Mesenchymal stem cell (in vitro differentiated cells and primary cell): Measurements from ENCODE around the gene FMN2.

Experiments
- DNase-seq: peaks from one replicate; pipeline ENCODE4 v3.0.0-alpha.2; 2013
- H2AFZ ChIP-seq: one replicate; pipeline ENCODE4 v1.6.1; 2013; ENCODE audit warnings: low read depth, mild to moderate bottlenecking, control low read depth, inconsistent platforms, low read length, moderate library complexity
- H2AK5ac ChIP-seq: 2 replicates; pipeline ENCODE4 v1.6.1; 2013; ENCODE audit warnings: low read length, moderate library complexity, mild to moderate bottlenecking, inconsistent platforms; ENCODE audit not compliant: severe bottlenecking
- H2BK120ac ChIP-seq: one replicate; pipeline ENCODE4 v1.6.1; 2013; ENCODE audit warnings: low read depth, mild to moderate bottlenecking, inconsistent platforms, low read length, moderate library complexity
- H2BK12ac ChIP-seq, 2 experiments: one replicate each; pipeline ENCODE4 v1.6.1; 2013; ENCODE audit warnings: inconsistent platforms in 2 of 2, low read length in 2 of 2, mild to moderate bottlenecking in 2 of 2, moderate library complexity in 2 of 2, control low read depth in 1 of 2
- H2BK15ac ChIP-seq: one replicate; pipeline ENCODE4 v1.6.1; 2013; ENCODE audit warnings: mild to moderate bottlenecking, low read depth, inconsistent platforms; ENCODE audit not compliant: poor library complexity, severe bottlenecking
- H2BK5ac ChIP-seq: 2 replicates; pipeline ENCODE4 v1.6.1; 2013; ENCODE audit warnings: low read depth, mild to moderate bottlenecking, low read length, control low read depth, inconsistent platforms; ENCODE audit not compliant: poor library complexity, severe bottlenecking
- H3K14ac ChIP-seq, 2 experiments: one replicate each; pipeline ENCODE4 v1.6.1; 2013; ENCODE audit warnings: inconsistent platforms in 2 of 2, low read length in 2 of 2, control low read depth in 1 of 2, mild to moderate bottlenecking in 1 of 2, moderate library complexity in 1 of 2
- H3K18ac ChIP-seq, 2 experiments: one replicate each; pipeline ENCODE4 v1.6.1; 2013; ENCODE audit warnings: inconsistent platforms in 2 of 2, low read length in 2 of 2, control low read depth in 1 of 2, low read depth in 1 of 2, mild to moderate bottlenecking in 1 of 2
- H3K23ac ChIP-seq, 2 experiments: one replicate each; pipeline ENCODE4 v1.6.1; 2013; ENCODE audit warnings: inconsistent platforms in 2 of 2, low read length in 2 of 2, mild to moderate bottlenecking in 2 of 2, moderate library complexity in 2 of 2, control low read depth in 1 of 2
- H3K27ac ChIP-seq: 2 replicates; pipeline ENCODE4 v1.5.1; 2013; ENCODE audit warnings: mild to moderate bottlenecking, moderate library complexity, low read length, control low read depth, inconsistent platforms; ENCODE audit not compliant: poor library complexity, severe bottlenecking
- H3K27me3 ChIP-seq, 2 experiments: 2 replicates each; pipeline versions ENCODE4 v1.6.1 to v1.7.0; 2013; ENCODE audit warnings: low read length in 2 of 2, mild to moderate bottlenecking in 2 of 2, moderate library complexity in 2 of 2, control low read depth in 1 of 2, inconsistent platforms in 1 of 2; ENCODE audit not compliant: control insufficient read depth in 1 of 2, insufficient read depth in 1 of 2
- H3K36me3 ChIP-seq, 2 experiments: 2 replicates each; pipeline versions ENCODE4 v1.6.1 to v1.7.0; 2013; ENCODE audit warnings: low read length in 2 of 2, control low read depth in 1 of 2, inconsistent platforms in 1 of 2, low read depth in 1 of 2, mild to moderate bottlenecking in 1 of 2; ENCODE audit not compliant: insufficient read depth in 2 of 2, control insufficient read depth in 1 of 2
- H3K4ac ChIP-seq, 2 experiments: one replicate each; pipeline ENCODE4 v1.6.1; 2013; ENCODE audit warnings: inconsistent platforms in 2 of 2, low read length in 2 of 2, mild to moderate bottlenecking in 2 of 2, moderate library complexity in 2 of 2, control low read depth in 1 of 2, low read depth in 1 of 2
- H3K4me1 ChIP-seq: 2 replicates; pipeline ENCODE4 v1.6.1; 2013; ENCODE audit warnings: low read depth, low read length, control low read depth; ENCODE audit not compliant: control insufficient read depth, insufficient read depth
- H3K4me2 ChIP-seq: 2 replicates; pipeline ENCODE4 v1.6.1; 2013; ENCODE audit warnings: low read length, mild to moderate bottlenecking, inconsistent platforms; ENCODE audit not compliant: poor library complexity, severe bottlenecking
- H3K4me3 ChIP-seq, 2 experiments: 2 replicates each; pipeline versions ENCODE4 v1.5.1 to v1.7.0; 2013; ENCODE audit warnings: low read length in 2 of 2, mild to moderate bottlenecking in 2 of 2, control low read depth in 1 of 2, low read depth in 1 of 2; ENCODE audit not compliant: insufficient read depth in 1 of 2
- H3K79me1 ChIP-seq: replicated peaks from 2 replicates; pipeline ENCODE4 v1.6.1; 2013; ENCODE audit warnings: mild to moderate bottlenecking, control low read depth, low read length, inconsistent platforms; ENCODE audit not compliant: poor library complexity, severe bottlenecking
- H3K9ac ChIP-seq: 2 replicates; pipeline ENCODE4 v1.7.0; 2013; ENCODE audit warnings: mild to moderate bottlenecking, low read length, moderate library complexity
- H3K9me3 ChIP-seq: 2 replicates; pipeline ENCODE4 v1.7.0; 2013; ENCODE audit warnings: mild to moderate bottlenecking, low read length; ENCODE audit not compliant: control insufficient read depth
- H4K8ac ChIP-seq: one replicate; pipeline ENCODE4 v1.6.1; 2013; ENCODE audit warnings: inconsistent platforms, mild to moderate bottlenecking, low read length, moderate library complexity
- H4K91ac ChIP-seq: one replicate; pipeline ENCODE4 v1.6.1; 2013; ENCODE audit warnings: mild to moderate bottlenecking, low read length, inconsistent platforms
- WGBS: methylation state at CpG from one replicate; pipeline ENCODE4 v1.1.7; 2013; ENCODE audit warnings: mixed read lengths; 5-methylcytosine and 5-hydroxymethylcytosine counted together

Gene FMN2

DNA sequence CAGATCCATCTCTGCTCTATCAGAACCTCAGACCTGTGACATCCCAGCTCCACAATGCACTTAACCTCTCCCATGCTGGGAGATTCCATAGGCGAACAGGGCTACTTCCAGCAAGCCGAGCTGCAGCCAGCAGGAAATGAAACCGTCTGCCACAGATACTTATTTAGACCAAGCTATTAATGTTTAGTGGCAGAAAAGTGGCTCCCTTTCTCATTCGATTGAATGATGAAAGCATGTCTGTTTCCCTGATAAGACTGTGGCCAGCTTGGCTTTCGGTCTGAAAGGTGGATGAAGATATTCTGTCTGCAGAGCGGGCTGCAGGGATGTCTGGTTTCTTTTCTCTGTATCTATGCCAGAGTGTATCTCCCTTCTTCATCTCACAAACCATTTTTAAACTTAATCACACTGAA, 373.9 kb downstream of the FMN2 start:
- no peak overlapping the region for H2BK12ac ChIP-seq
- H3K79me1 ChIP-seq, result peaks cover 6% of the 10 kb centered on the region
- no peak overlapping the region for H2AFZ ChIP-seq
- H2BK120ac ChIP-seq, result no peak overlapping the region
- H3K4me1 ChIP-seq, result peaks cover 4% of the 10 kb centered on the region
- no peak overlapping the region for H3K4ac ChIP-seq
- H4K91ac ChIP-seq, result no peak overlapping the region
- H3K4me2 ChIP-seq, result peak overlapping the region; percentile 67
- no peak overlapping the region for H2BK5ac ChIP-seq
- no peak overlapping the region for H2AK5ac ChIP-seq
- 19% methylated on average over 4 of the region's 6 CpGs for WGBS
- H3K9me3 ChIP-seq, result no peaks in the 10 kb centered on the region
- no peak overlapping the region for H3K14ac ChIP-seq
- H4K8ac ChIP-seq, result no peak overlapping the region
- no peaks in the 10 kb centered on the region for H3K27me3 ChIP-seq
- peak overlapping the region in 1 of 2 experiments; percentile 31 for H3K4me3 ChIP-seq
- no peak overlapping the region for H2BK15ac ChIP-seq
- DNase-seq, result peak; percentile 61
- peak overlapping the region; percentile 0 for H3K27ac ChIP-seq
- H3K9ac ChIP-seq, result peak overlapping the region; percentile 29
- H3K36me3 ChIP-seq, result no peaks in the 10 kb centered on the region
- H3K23ac ChIP-seq, result no peak overlapping the region
- H3K18ac ChIP-seq, result no peak overlapping the region

DNA sequence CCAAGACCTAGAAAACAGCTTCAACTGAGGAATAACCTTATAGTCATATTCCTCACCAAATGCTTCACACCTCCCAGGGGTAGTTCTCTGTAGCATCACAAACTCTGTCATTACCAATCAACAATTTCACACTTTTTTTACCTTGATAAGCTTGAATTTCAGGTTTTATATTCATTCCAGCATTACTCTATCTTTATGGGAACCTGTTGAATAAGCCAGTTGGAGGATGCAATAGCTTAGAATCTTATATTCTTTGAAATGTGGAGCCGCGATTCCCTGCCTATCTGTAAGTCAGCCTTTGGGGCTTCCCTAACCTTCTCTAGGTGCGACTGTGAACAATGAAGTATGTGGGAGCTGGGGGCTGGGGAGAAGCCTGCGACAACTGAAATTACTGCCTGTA, 374.8 kb downstream of the FMN2 start:
- H3K27me3 ChIP-seq, result no peaks in the 10 kb centered on the region
- H2BK5ac ChIP-seq, result no peak overlapping the region
- no peaks in the 10 kb centered on the region for H3K36me3 ChIP-seq
- no peak overlapping the region for H3K27ac ChIP-seq
- no peak overlapping the region for H3K23ac ChIP-seq
- no peak overlapping the region for H2BK15ac ChIP-seq
- peaks cover 4% of the 10 kb centered on the region for H3K4me1 ChIP-seq
- no peak overlapping the region for H3K4me2 ChIP-seq
- 92% methylated on average over 3 of the region's 4 CpGs for WGBS
- no peak overlapping the region for H2AFZ ChIP-seq
- no peak overlapping the region for H3K14ac ChIP-seq
- H2AK5ac ChIP-seq, result no peak overlapping the region
- peak overlapping the region; percentile 28 for H4K8ac ChIP-seq
- no peak overlapping the region for H3K9ac ChIP-seq
- DNase-seq, result no peak
- no peak overlapping the region for H3K4me3 ChIP-seq
- peaks cover 4% of the 10 kb centered on the region for H3K79me1 ChIP-seq
- peak overlapping the region in 1 of 2 experiments; percentile 54 for H2BK12ac ChIP-seq
- no peaks in the 10 kb centered on the region for H3K9me3 ChIP-seq
- no peak overlapping the region for H2BK120ac ChIP-seq
- H3K18ac ChIP-seq, result peak overlapping the region in 1 of 2 experiments; percentile 66
- no peak overlapping the region for H3K4ac ChIP-seq
- no peak overlapping the region for H4K91ac ChIP-seq

DNA sequence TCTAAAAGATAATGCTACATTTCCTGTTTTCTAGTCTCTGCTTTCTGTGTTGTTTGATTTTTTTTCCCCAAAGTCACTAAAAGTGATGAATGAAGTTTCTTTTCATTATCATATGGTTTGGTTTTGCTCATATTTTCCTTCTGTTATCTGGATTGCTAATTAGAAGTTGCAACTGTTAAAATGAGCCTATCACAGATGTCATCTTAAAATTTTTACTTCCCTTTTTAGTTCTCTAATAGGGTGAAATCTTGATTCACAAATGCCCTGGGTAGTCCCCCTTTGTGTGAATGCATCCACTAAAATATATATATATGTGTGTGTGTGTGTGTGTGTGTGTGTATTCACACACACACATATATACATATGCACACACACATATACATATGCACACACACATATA, 376.2 kb downstream of the FMN2 start:
- H3K27me3 ChIP-seq, result no peaks in the 10 kb centered on the region
- no peak overlapping the region for H2BK120ac ChIP-seq
- no peak overlapping the region for H2AFZ ChIP-seq
- H2BK15ac ChIP-seq, result no peak overlapping the region
- DNase-seq, result no peak
- H3K18ac ChIP-seq, result no peak overlapping the region
- H3K9ac ChIP-seq, result no peak overlapping the region
- no peak overlapping the region for H3K4me2 ChIP-seq
- no peak overlapping the region for H2AK5ac ChIP-seq
- no peak overlapping the region for H3K23ac ChIP-seq
- no peaks in the 10 kb centered on the region for H3K36me3 ChIP-seq
- no peak overlapping the region for H3K4me3 ChIP-seq
- H3K4me1 ChIP-seq, result peaks cover 5% of the 10 kb centered on the region
- H4K8ac ChIP-seq, result no peak overlapping the region
- H3K27ac ChIP-seq, result no peak overlapping the region
- H3K79me1 ChIP-seq, result peaks cover 7% of the 10 kb centered on the region
- no peaks in the 10 kb centered on the region for H3K9me3 ChIP-seq
- H2BK5ac ChIP-seq, result no peak overlapping the region
- no peak overlapping the region for H3K14ac ChIP-seq
- H2BK12ac ChIP-seq, result no peak overlapping the region
- H3K4ac ChIP-seq, result no peak overlapping the region
- no peak overlapping the region for H4K91ac ChIP-seq

DNA sequence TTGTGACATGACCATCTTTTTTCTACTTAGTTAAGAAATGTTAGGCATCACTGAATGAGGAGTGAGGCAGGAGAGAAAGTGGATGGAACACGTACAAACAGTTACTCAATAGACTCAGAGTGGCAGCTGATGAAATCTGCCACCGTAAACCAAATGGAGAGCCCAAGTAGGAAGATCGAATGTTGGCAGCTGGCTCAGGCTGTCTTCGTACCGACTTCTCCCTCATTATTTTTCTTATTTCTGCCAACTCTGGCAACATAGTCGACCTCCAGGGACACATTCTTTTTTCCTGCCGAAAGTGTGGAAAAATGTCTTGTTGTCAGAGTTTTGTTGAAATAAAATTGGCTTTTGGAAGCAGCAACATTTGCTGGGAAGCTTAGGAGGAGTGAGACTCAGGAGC, 377.0 kb downstream of the FMN2 start:
- Histone ChIP-seq H2BK12ac (no peak overlapping the region), H3K27ac (no peak overlapping the region), H2AFZ (no peak overlapping the region), H3K9me3 (no peaks in the 10 kb centered on the region), H3K4me2 (no peak overlapping the region), H3K23ac (no peak overlapping the region), H4K8ac (no peak overlapping the region), H3K18ac (no peak overlapping the region), H4K91ac (no peak overlapping the region), H3K4ac (no peak overlapping the region), H2BK120ac (no peak overlapping the region), H2BK15ac (no peak overlapping the region), H3K27me3 (no peaks in the 10 kb centered on the region), H2BK5ac (no peak overlapping the region), H3K4me3 (peak overlapping the region in 1 of 2 experiments; percentile 38), H3K14ac (no peak overlapping the region), H3K9ac (peak overlapping the region; percentile 45), H3K79me1 (peaks cover 10% of the 10 kb centered on the region), H3K4me1 (peaks cover 7% of the 10 kb centered on the region), H3K36me3 (no peaks in the 10 kb centered on the region), H2AK5ac (no peak overlapping the region)
- no peak for DNase-seq
- WGBS, result 96% methylated on average over 7 of the region's 7 CpGs
